NCI-H2196 treated with DMSO at 0.1 percent for 48 hours (cell line): ENCODE data around the gene ADAM12.
A peak's percentile ranks its signal among the peaks of the same experiment; 100 is the strongest.

Experiments used
- DNase-seq: peaks from one replicate; lab custom pipeline; 2025; ENCODE audit not compliant: unreplicated experiment; lab: John Stamatoyannopoulos, UW

ADAM12 gene

GRCh38 chr10:126387931-126388911, at the start of gene ADAM12:
TSS of gene ADAM12 (minus strand) at chr10:126388477. CDS start at chr10:126388145, 332 bp downstream.
- DNase-seq, result peak; percentile 17

GRCh38 chr10:126437635-126438406, 49.5 kb upstream of the ADAM12 start:
- DNase-seq, result no peak

GRCh38 chr10:126434235-126434634, 46.0 kb upstream of the ADAM12 start:
- DNase-seq, result no peak

- DNase-seq, result no peak
Observed at GRCh38 chr10:126433351-126433750, 45.1 kb upstream of the ADAM12 start.

- DNase-seq, result no peak
Observed at GRCh38 chr10:126432507-126432906, 44.2 kb upstream of the ADAM12 start.

GRCh38 chr10:126431816-126432215, 43.5 kb upstream of the ADAM12 start:
- no peak for DNase-seq

GRCh38 chr10:126430512-126430911, 42.2 kb upstream of the ADAM12 start:
- no peak for DNase-seq

GRCh38 chr10:126429275-126429674, 41.0 kb upstream of the ADAM12 start:
- no peak for DNase-seq

GRCh38 chr10:126425489-126426065, 37.3 kb upstream of the ADAM12 start:
- no peak for DNase-seq

GRCh38 chr10:126425032-126425431, 36.8 kb upstream of the ADAM12 start:
- DNase-seq, result no peak

- DNase-seq, result no peak
Observed at GRCh38 chr10:126423732-126424491, 35.6 kb upstream of the ADAM12 start.

GRCh38 chr10:126422567-126422966, 34.3 kb upstream of the ADAM12 start:
- DNase-seq, result no peak

GRCh38 chr10:126421756-126422256, 33.5 kb upstream of the ADAM12 start:
- no peak for DNase-seq

- no peak for DNase-seq
Observed at GRCh38 chr10:126420567-126421300, 32.5 kb upstream of the ADAM12 start.

GRCh38 chr10:126417220-126417825, 29.0 kb upstream of the ADAM12 start:
- no peak for DNase-seq

GRCh38 chr10:126409821-126410220, 21.5 kb upstream of the ADAM12 start:
- no peak for DNase-seq

- no peak for DNase-seq
Observed at GRCh38 chr10:126408953-126409641, 20.8 kb upstream of the ADAM12 start.

GRCh38 chr10:126407831-126408230, 19.6 kb upstream of the ADAM12 start:
- DNase-seq, result no peak

GRCh38 chr10:126405239-126405775, 17.0 kb upstream of the ADAM12 start:
- no peak for DNase-seq
